Loucy (cell line): Measurements from ENCODE around the gene SORBS1.

Experiments
- H2AFZ ChIP-seq: fragments of 200-600 bp; sonication (generic); 2 replicates; pipeline ENCODE4 v1.6.0; 2016; ENCODE audit warnings: antibody characterized with exemption, mild to moderate bottlenecking, low read length, moderate library complexity
- H3F3A ChIP-seq: fragments of 200-600 bp; 2 replicates; pipeline ENCODE4 v1.6.0; 2016; ENCODE audit warnings: antibody characterized with exemption, low read depth, mild to moderate bottlenecking
- H3K27me3 ChIP-seq: fragments of 200-600 bp; sonication (generic); 2 replicates; pipeline ENCODE4 v1.6.1; 2014; ENCODE audit warnings: low read length, mild to moderate bottlenecking; ENCODE audit not compliant: insufficient read depth, poor library complexity, severe bottlenecking
- H3K36me3 ChIP-seq: fragments of 200-600 bp; sonication (generic); 2 replicates; pipeline ENCODE4 v1.6.1; 2016; ENCODE audit warnings: low read length; ENCODE audit not compliant: insufficient read depth
- H3K4me1 ChIP-seq: fragments of 200-600 bp; sonication (generic); 2 replicates; pipeline ENCODE4 v1.5.1; 2014; ENCODE audit warnings: low read length, mild to moderate bottlenecking; ENCODE audit not compliant: insufficient read depth, poor library complexity, severe bottlenecking
- H3K4me2 ChIP-seq: fragments of 200-600 bp; sonication (generic); 2 replicates; pipeline ENCODE4 v1.6.0; 2014; ENCODE audit warnings: antibody characterized with exemption, low read length, low read depth, mild to moderate bottlenecking; ENCODE audit not compliant: poor library complexity, severe bottlenecking
- H3K4me3 ChIP-seq: fragments of 200-600 bp; sonication (generic); 2 replicates; pipeline ENCODE4 v1.5.1; 2014; ENCODE audit warnings: low read length, mild to moderate bottlenecking, mixed read lengths; ENCODE audit not compliant: poor library complexity, severe bottlenecking
- H3K79me2 ChIP-seq: fragments of 200-600 bp; sonication (generic); 2 replicates; pipeline ENCODE4 v1.6.1; 2014; ENCODE audit warnings: low read length; ENCODE audit not compliant: insufficient read depth
- H3K9ac ChIP-seq: fragments of 200-600 bp; sonication (generic); 2 replicates; pipeline ENCODE4 v1.6.0; 2014; ENCODE audit warnings: mild to moderate bottlenecking, low read depth, low read length, moderate library complexity; ENCODE audit not compliant: poor library complexity, severe bottlenecking
- H3K9me2 ChIP-seq: fragments of 200-600 bp; sonication (generic); replicated peaks from 2 replicates; pipeline ENCODE4 v1.6.1; 2016; ENCODE audit warnings: low read depth, low read length, mixed read lengths
- H3K9me3 ChIP-seq: fragments of 200-600 bp; sonication (generic); 2 replicates; pipeline ENCODE4 v1.6.1; 2014; ENCODE audit warnings: mild to moderate bottlenecking, antibody characterized with exemption, low read length, low read depth; ENCODE audit not compliant: insufficient read depth
- H4K20me1 ChIP-seq: fragments of 200-600 bp; sonication (generic); 2 replicates; pipeline ENCODE4 v1.6.0; 2014; ENCODE audit warnings: antibody characterized with exemption, low read length, mild to moderate bottlenecking; ENCODE audit not compliant: insufficient read depth, poor library complexity, severe bottlenecking
- CTCF ChIP-seq: fragments of 200-600 bp; sonication (generic); conservative IDR thresholded peaks from 2 replicates; pipeline ENCODE4 v1.5.1; 2014; ENCODE audit warnings: mild to moderate bottlenecking, antibody characterized with exemption, low read length
- EZH2phosphoT487 ChIP-seq: fragments of 200-600 bp; IDR thresholded peaks from 2 replicates; pipeline ENCODE4 v1.6.1; 2018; ENCODE audit warnings: antibody characterized with exemption, mild to moderate bottlenecking, moderate library complexity, borderline replicate concordance

The SORBS1 gene

GRCh38 chr10:95520617-95521016 lies 40.6 kb downstream of the SORBS1 start:
- Histone ChIP-seq H3K4me2 (no peak overlapping the region), H3K79me2 (no peaks in the 10 kb centered on the region), H3K36me3 (no peaks in the 10 kb centered on the region), H3K9ac (no peak overlapping the region), H3K27me3 (no peaks in the 10 kb centered on the region), H3F3A (no peaks in the 10 kb centered on the region), H3K4me3 (no peak overlapping the region), H3K9me3 (no peaks in the 10 kb centered on the region), H3K4me1 (peaks cover 25% of the 10 kb centered on the region), H3K9me2 (no peaks in the 10 kb centered on the region), H4K20me1 (no peaks in the 10 kb centered on the region), H2AFZ (no peak overlapping the region)
- TF ChIP-seq EZH2phosphoT487 (no peak), CTCF (no peak)

GRCh38 chr10:95518455-95519452 lies 42.4 kb downstream of the SORBS1 start:
- Histone ChIP-seq H2AFZ (no peak overlapping the region), H3K4me1 (peaks cover 10% of the 10 kb centered on the region), H3K27me3 (no peaks in the 10 kb centered on the region), H3K79me2 (no peaks in the 10 kb centered on the region), H3K4me3 (no peak overlapping the region), H3K9ac (no peak overlapping the region), H3K9me2 (no peaks in the 10 kb centered on the region), H3F3A (no peaks in the 10 kb centered on the region), H3K36me3 (no peaks in the 10 kb centered on the region), H3K4me2 (no peak overlapping the region), H4K20me1 (no peaks in the 10 kb centered on the region), H3K9me3 (no peaks in the 10 kb centered on the region)
- no peak for TF ChIP-seq EZH2phosphoT487
- no peak for TF ChIP-seq CTCF

GRCh38 chr10:95517536-95518454 lies 43.4 kb downstream of the SORBS1 start:
- H3K4me2 ChIP-seq, result no peak overlapping the region

More at GRCh38 chr10:95517536-95518454, 43.4 kb downstream of the SORBS1 start:
- Histone ChIP-seq H3K4me3 (no peak overlapping the region), H3K9me2 (no peaks in the 10 kb centered on the region), H3K36me3 (no peaks in the 10 kb centered on the region), H3K9me3 (no peaks in the 10 kb centered on the region), H3K79me2 (no peaks in the 10 kb centered on the region), H3K4me1 (peaks cover 10% of the 10 kb centered on the region), H2AFZ (no peak overlapping the region), H3K27me3 (no peaks in the 10 kb centered on the region), H4K20me1 (no peaks in the 10 kb centered on the region), H3F3A (no peaks in the 10 kb centered on the region), H3K9ac (no peak overlapping the region)
- TF ChIP-seq EZH2phosphoT487 (no peak), CTCF (no peak)
